Left cardiac atrium (tissue), 4 donors: ENCODE data around the gene SERPINA12. TPM values are rescaled to one million over a fixed set of nuclear protein-coding genes. Genes with fewer than 3 reads are reported as not detected.

Experiments
- ATAC-seq, 2 donors: fragments of 200-7000 bp; cut with Tn5 transposase; one replicate each; pipeline ENCODE4 v1.9.1; 2020; ENCODE audit warnings: mild to moderate bottlenecking in 2 of 2, moderate library complexity in 2 of 2
- DNase-seq: peaks from one replicate; pipeline ENCODE4 v3.0.0-alpha.2; 2020
- intact Hi-C, 2 donors: fragments of 100-400 bp; cut with DNase I; formaldehyde crosslinking; loops; one replicate each; pipeline versions ENCODE4 v1.14.1 to v1.15.1; 2022 to 2023
- total RNA-seq, 2 donors: library from RNA; stranded (reverse); fragmentation: NEBNext Ultra II Directional; extraction: Animal tissue kit (Norgen Biotek cat#: 25700); gene quantifications; one replicate each; pipeline ENCODE4 v1.2.1, GENCODE V29; 2021
- donor health status: DM: no; HTN: yes; CAD: no.
- donor health status: DM: no; HTN: yes; CAD: no; lungs with severe emphysema.
- donor health status: DM: yes; HTN: yes; CAD: no.
- donor health status: Dilated cardiomyopathy.

Gene SERPINA12
- total RNA-seq, 2 donors from 2014 or later = not detected

DNA sequence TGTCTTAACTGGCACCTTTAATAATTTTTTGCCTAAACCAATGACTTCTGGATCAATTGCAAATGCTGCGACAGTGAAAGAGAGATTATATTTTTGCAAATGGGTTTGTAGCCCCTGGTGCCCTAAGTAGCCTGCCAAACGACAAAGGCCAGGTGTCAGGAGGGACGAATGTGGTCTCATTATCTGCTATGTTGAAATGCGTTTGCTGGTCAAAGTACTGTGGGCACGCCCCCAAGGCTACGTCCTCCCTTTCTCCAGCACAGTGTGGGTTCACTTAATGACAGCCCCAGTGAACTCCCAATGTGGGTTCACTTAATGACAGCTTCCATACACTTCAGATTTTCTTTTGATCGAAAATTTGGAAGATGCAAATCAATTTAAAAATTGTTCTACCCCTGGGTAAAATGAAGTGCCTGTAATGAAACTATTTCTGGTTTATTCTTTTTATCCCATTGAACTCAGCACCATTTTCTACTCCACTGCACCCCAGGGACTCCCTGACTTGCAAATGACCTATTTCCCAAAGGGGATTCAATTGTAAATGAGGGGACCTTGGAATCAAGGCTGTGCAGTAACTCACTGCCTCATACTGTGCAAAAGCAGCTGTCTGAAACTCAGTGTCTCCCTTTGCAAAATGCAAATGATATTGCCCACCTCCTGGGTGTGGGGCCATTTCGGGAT, 58.0 kb downstream of the SERPINA12 start:
- intact Hi-C loops = no loop called here
- ATAC-seq (no peak), DNase-seq (no peak)

- ATAC-seq (no peak), DNase-seq (no peak)
- intact Hi-C loops = no loop called here
These were observed 58.6 kb downstream of the SERPINA12 start for GRCh38 chr14:94450722-94451090.

- DNase-seq (no peak), ATAC-seq (no peak)
- intact Hi-C loops = no loop called here
These were observed 59.3 kb downstream of the SERPINA12 start for GRCh38 chr14:94449930-94450329.

DNA sequence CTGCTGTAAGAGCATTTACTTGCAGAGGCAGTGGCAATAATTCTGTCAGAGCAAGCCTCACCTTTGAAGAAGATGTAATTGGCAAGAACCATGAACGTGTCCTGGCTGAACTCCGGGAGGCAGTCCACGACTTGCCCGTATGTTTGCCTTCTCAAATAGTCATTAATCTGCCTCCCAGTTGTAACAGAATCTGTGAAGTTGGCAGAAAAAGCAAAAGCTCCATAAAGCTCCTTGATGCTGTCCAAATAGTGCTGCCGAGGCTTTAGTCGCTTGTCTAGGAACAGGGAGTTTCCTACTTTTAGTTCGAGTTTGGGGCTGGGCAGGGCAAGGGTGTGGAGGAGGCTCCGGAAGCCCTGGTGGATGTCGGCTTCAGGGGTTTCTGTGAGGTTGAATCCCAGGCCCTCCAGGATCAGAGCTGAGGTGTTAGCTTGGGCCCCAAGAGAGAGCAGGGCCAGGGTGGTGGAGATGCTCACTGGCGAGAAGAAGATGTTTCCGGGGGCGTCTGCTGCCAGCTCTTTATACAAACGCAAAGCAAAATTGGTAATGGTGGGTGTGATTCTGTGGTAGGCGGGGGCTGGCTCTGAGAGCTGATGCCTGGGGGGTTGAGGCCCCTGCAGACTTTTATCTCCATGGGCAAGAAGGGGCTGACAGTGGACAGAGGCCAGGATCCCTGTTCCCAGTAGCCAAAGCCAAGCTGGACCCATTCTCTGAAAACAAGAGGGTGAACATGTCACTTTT, 61.0 kb downstream of the SERPINA12 start:
- ATAC-seq = no peak
- DNase-seq = no peak
- intact Hi-C loops = no loop called here

DNA sequence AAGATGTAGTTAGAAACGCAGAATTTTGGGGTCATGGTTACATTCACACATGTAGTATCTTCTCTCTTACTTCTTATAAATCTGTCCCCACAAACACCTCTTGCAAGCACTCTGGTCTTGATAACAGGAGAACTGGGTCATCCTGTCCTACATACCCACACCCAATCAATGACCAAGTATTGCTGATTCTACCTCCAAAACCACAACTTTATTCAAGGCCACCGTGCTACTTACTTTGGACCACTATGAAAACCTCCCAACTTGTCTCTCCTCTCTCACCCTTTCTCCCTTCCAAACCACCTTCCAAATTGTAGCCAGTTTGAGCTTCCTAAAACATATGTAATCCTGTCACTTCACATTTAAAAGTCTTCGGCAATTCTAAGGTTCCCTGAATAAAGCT, 62.1 kb downstream of the SERPINA12 start:
- ATAC-seq (no peak), DNase-seq (no peak)
- intact Hi-C loops = no loop called here

DNA sequence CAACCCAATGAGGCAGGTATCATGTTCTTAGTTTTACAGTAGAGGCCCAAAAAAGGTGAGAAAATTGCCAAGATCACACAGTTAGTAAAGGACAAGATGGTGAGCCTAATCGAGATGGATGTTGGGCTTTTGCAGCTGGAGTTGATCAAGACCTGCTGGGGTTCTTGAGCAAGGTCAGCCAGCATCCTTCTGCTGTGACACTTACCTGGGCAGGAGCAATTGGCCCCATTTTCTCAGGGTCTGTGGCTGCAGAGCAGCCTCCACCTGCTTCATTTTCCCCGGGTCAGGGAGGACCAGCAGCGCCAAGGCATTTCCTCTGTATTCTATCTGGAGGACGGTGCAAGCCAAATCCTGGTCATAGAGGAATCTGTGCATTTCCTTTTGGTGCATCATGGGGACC, 63.1 kb downstream of the SERPINA12 start:
- intact Hi-C loops = no loop called here
- no peak for DNase-seq
- ATAC-seq = no peak

DNA sequence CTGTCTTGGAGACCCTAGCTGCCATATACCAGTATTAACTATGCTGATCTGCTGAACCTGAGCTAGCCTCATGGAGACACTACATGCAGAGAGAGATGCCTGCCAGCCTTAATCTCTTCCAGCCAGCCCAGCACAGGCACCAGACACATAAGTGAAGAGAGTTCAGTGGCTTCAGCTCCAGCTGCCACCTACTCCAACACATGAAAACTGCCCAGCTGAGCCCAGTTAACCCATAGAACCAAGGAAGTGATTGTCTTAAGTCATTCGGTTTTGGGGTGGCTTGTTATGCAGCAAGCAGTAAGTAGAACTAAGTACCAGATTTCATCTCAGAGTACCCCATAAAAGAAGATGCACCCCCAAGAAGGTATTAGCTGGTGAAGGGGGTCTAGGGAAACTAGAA, 64.3 kb downstream of the SERPINA12 start:
- no peak for DNase-seq
- no peak for ATAC-seq
- intact Hi-C loops = no loop called here

- no peak for DNase-seq
- intact Hi-C loops = no loop called here
- no peak for ATAC-seq
These were observed 67.6 kb downstream of the SERPINA12 start for GRCh38 chr14:94441531-94442205.

DNA sequence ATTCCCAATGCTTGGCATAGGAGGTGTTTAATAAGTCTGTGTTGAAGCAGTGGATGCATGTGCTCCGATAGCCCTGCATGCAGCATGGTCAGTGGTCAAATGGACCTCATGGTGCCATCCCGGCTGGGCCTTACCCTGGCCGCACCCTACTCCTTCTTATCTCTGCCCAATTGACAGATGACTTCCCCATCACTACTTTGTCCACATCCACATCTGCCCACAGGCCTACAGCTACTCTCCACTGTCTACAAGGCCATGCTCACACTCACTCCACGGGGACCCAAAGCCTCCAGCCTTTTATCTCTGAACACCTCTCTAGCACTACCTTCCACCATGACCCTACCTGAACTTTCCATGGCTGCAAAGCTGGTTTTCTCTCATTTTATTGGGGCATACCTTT, 68.1 kb downstream of the SERPINA12 start:
- ATAC-seq (no peak), DNase-seq (no peak)
- intact Hi-C loops = no loop called here

GRCh38 chr14:94439453-94440057, 69.7 kb downstream of the SERPINA12 start:
- ATAC-seq = no peak
- no peak for DNase-seq
- intact Hi-C loops = no loop called here

Other genes with a start within 250 kb of the SERPINA12 start
- gene SERPINA10, start 216.2 kb downstream of the SERPINA12 start, total RNA-seq = not detected
- gene SERPINA6, start 186.1 kb downstream of the SERPINA12 start, total RNA-seq = not detected
- gene SERPINA2, start 142.8 kb downstream of the SERPINA12 start, total RNA-seq = not detected
- gene SERPINA1, start 120.9 kb downstream of the SERPINA12 start, total RNA-seq = 10 to 100 TPM in 1 of 2 donors, 1 to 10 TPM in 1; 7.1 to 18.2 TPM
- gene SERPINA11, start 56.7 kb downstream of the SERPINA12 start, total RNA-seq = not detected
- not detected for gene SERPINA9, start 33.3 kb downstream of the SERPINA12 start, total RNA-seq
- gene SERPINA4, start 52.0 kb upstream of the SERPINA12 start, total RNA-seq = not detected
- gene SERPINA5, start 72.0 kb upstream of the SERPINA12 start, total RNA-seq = 10 to 100 TPM in 1 of 2 donors, 1 to 10 TPM in 1; 9.3 to 13.8 TPM
- 100 to 1,000 TPM; 232 to 284 TPM for gene SERPINA3, start 102.9 kb upstream of the SERPINA12 start, total RNA-seq